ENCODE results near the gene FRY.

FRY gene

GRCh38 chr13:32254916-32255723 is 223.5 kb downstream of the FRY start:
- TF ChIP-seq EP300 (IDR thresholded peaks at IDR 0.05; ENCODE audit: borderline replicate concordance) (no peak), FOXM1 (IDR thresholded peaks at IDR 0.05; ENCODE audit: borderline replicate concordance, low read depth) (no peak), ZBTB7A (IDR thresholded peaks at IDR 0.05; ENCODE audit: low read depth) (no peak), NFIC (IDR thresholded peaks at IDR 0.05) (no peak), RAD21 (IDR thresholded peaks at IDR 0.05; ENCODE audit: low read depth) (no peak), MAX (IDR thresholded peaks at IDR 0.05) (no peak), YY1 (IDR thresholded peaks at IDR 0.05; ENCODE audit: low read depth) (no peak)

- TF ChIP-seq USF1 (IDR thresholded peaks at IDR 0.05) (no peak), EP300 (IDR thresholded peaks at IDR 0.05; ENCODE audit: borderline replicate concordance) (no peak), REST (IDR thresholded peaks at IDR 0.05; ENCODE audit: low read depth) (no peak), TAF1 (IDR thresholded peaks at IDR 0.05; ENCODE audit: low read depth) (no peak), RAD21 (IDR thresholded peaks at IDR 0.05; ENCODE audit: low read depth) (no peak), EGR1 (IDR thresholded peaks at IDR 0.05) (no peak), TCF12 (IDR thresholded peaks at IDR 0.05; ENCODE audit: low read depth) (no peak), MAX (IDR thresholded peaks at IDR 0.05) (no peak), TEAD4 (IDR thresholded peaks at IDR 0.05) (no peak), YY1 (IDR thresholded peaks at IDR 0.05; ENCODE audit: low read depth) (no peak), CREB1 (IDR thresholded peaks at IDR 0.05; ENCODE audit: low read depth) (no peak), NFIC (IDR thresholded peaks at IDR 0.05) (no peak), ZBTB7A (IDR thresholded peaks at IDR 0.05; ENCODE audit: low read depth) (no peak)
Measured at GRCh38 chr13:32255724-32256109, 224.1 kb downstream of the FRY start.

- TF ChIP-seq FOXM1 (IDR thresholded peaks at IDR 0.05; ENCODE audit: borderline replicate concordance, low read depth) (no peak), RAD21 (IDR thresholded peaks at IDR 0.05; ENCODE audit: low read depth) (no peak), TCF12 (IDR thresholded peaks at IDR 0.05; ENCODE audit: low read depth) (no peak)
Measured at GRCh38 chr13:32256243-32256642, 224.7 kb downstream of the FRY start.

GRCh38 chr13:32257649-32258048 is 226.1 kb downstream of the FRY start:
- no peak for TF ChIP-seq MAX (IDR thresholded peaks at IDR 0.05)
- TF ChIP-seq FOXM1 (IDR thresholded peaks at IDR 0.05; ENCODE audit: borderline replicate concordance, low read depth) = no peak
- TF ChIP-seq TEAD4 (IDR thresholded peaks at IDR 0.05) = no peak
- TF ChIP-seq TAF1 (IDR thresholded peaks at IDR 0.05; ENCODE audit: low read depth) = no peak
- no peak for TF ChIP-seq REST (IDR thresholded peaks at IDR 0.05; ENCODE audit: low read depth)
- TF ChIP-seq TCF12 (IDR thresholded peaks at IDR 0.05; ENCODE audit: low read depth) = no peak

GRCh38 chr13:32259116-32259515 is 227.5 kb downstream of the FRY start:
- TF ChIP-seq RAD21 (IDR thresholded peaks at IDR 0.05; ENCODE audit: low read depth) (no peak), USF1 (IDR thresholded peaks at IDR 0.05) (no peak), TAF1 (IDR thresholded peaks at IDR 0.05; ENCODE audit: low read depth) (no peak), YY1 (IDR thresholded peaks at IDR 0.05; ENCODE audit: low read depth) (no peak), CREB1 (IDR thresholded peaks at IDR 0.05; ENCODE audit: low read depth) (no peak)

GRCh38 chr13:32261567-32261966 is 230.0 kb downstream of the FRY start:
- TF ChIP-seq MAX (IDR thresholded peaks at IDR 0.05) (no peak), TAF1 (IDR thresholded peaks at IDR 0.05; ENCODE audit: low read depth) (no peak), ZBTB7A (IDR thresholded peaks at IDR 0.05; ENCODE audit: low read depth) (no peak), USF1 (IDR thresholded peaks at IDR 0.05) (no peak), NFIC (IDR thresholded peaks at IDR 0.05) (no peak), REST (IDR thresholded peaks at IDR 0.05; ENCODE audit: low read depth) (no peak), YY1 (IDR thresholded peaks at IDR 0.05; ENCODE audit: low read depth) (no peak), TEAD4 (IDR thresholded peaks at IDR 0.05) (no peak), EP300 (IDR thresholded peaks at IDR 0.05; ENCODE audit: borderline replicate concordance) (no peak), RAD21 (IDR thresholded peaks at IDR 0.05; ENCODE audit: low read depth) (no peak), CREB1 (IDR thresholded peaks at IDR 0.05; ENCODE audit: low read depth) (no peak), EGR1 (IDR thresholded peaks at IDR 0.05) (no peak), FOXM1 (IDR thresholded peaks at IDR 0.05; ENCODE audit: borderline replicate concordance, low read depth) (no peak), CEBPB (IDR thresholded peaks at IDR 0.05) (no peak)
